SK-N-SH (cell line): Measurements from ENCODE around the gene PLEKHD1. TPM values are rescaled to one million over a fixed set of nuclear protein-coding genes. Genes with fewer than 3 reads are reported as not detected.
A peak's percentile ranks its signal among the peaks of the same experiment; 100 is the strongest.

Experiments
- CTCF ChIA-PET: fragments of 300-600, 350-600 bp; formaldehyde crosslinking; extraction: SDS; loops from one replicate; lab custom pipeline; 2021; lab: Yijun Ruan, JAX
- POLR2A ChIA-PET: fragments of 350-600 bp; sonication (Branson Sonifier 250); formaldehyde crosslinking; extraction: SDS; loops from one replicate; lab custom pipeline; 2020; ENCODE audit warnings: antibody characterized with exemption, inconsistent platforms; lab: Yijun Ruan, JAX
- DNase-seq: peaks from one replicate; pipeline ENCODE4 v3.0.0; 2012
- H2AFZ ChIP-seq: fragments of 200-600 bp; sonication (generic); 2 replicates; pipeline ENCODE4 v1.8.1; 2016; ENCODE audit warnings: antibody characterized with exemption, mild to moderate bottlenecking, low read depth
- H3F3A ChIP-seq: fragments of 200-600 bp; sonication (generic); replicated peaks from 2 replicates; pipeline ENCODE3; 2016; ENCODE audit warnings: antibody characterized with exemption, mild to moderate bottlenecking; ENCODE audit not compliant: insufficient read depth
- H3K27ac ChIP-seq, 2 experiments: fragments of 200-500 bp in 1 of 2; fragments of 200-600 bp in 1 of 2; sonication (Bioruptor generic) in 1 of 2; sonication (generic), shearing (Covaris generic) in 1 of 2; 2 replicates each; pipeline versions ENCODE4 v1.5.1 to v1.6.1; 2014 to 2016; ENCODE audit warnings: low read depth in 2 of 2, inconsistent platforms in 1 of 2, low read length in 1 of 2, mild to moderate bottlenecking in 1 of 2, mixed read lengths in 1 of 2
- H3K27me3 ChIP-seq: fragments of 200-600 bp; sonication (generic), shearing (Covaris generic); 2 replicates; pipeline ENCODE4 v1.6.1; 2016; ENCODE audit warnings: mixed run types; ENCODE audit not compliant: insufficient read depth
- H3K36me3 ChIP-seq, 2 experiments: fragments of 200-500 bp in 1 of 2; fragments of 200-600 bp in 1 of 2; sonication (Bioruptor generic) in 1 of 2; sonication (generic) in 1 of 2; replicated peaks in 1 of 2; 2 replicates each; pipeline versions ENCODE3 to v1.5.1; 2014 to 2016; ENCODE audit warnings: low read length in 1 of 2, mild to moderate bottlenecking in 1 of 2; ENCODE audit not compliant: insufficient read depth in 2 of 2, control insufficient read depth in 1 of 2
- H3K4me1 ChIP-seq, 2 experiments: fragments of 200-500 bp in 1 of 2; fragments of 200-600 bp in 1 of 2; sonication (Bioruptor generic) in 1 of 2; sonication (generic), shearing (Covaris generic) in 1 of 2; 2 replicates each; pipeline versions ENCODE4 v1.5.1 to v1.6.1; 2014 to 2016; ENCODE audit warnings: low read depth in 1 of 2, low read length in 1 of 2, mixed run types in 1 of 2; ENCODE audit not compliant: insufficient read depth in 2 of 2, control insufficient read depth in 1 of 2
- H3K4me2 ChIP-seq: fragments of 200-600 bp; sonication (generic), shearing (Covaris generic); 2 replicates; pipeline ENCODE4 v1.6.1; 2017; ENCODE audit warnings: mixed run types
- H3K4me3 ChIP-seq, 2 experiments: fragments of 200-500 bp in 1 of 2; fragments of 200-600 bp in 1 of 2; sonication (Bioruptor generic) in 1 of 2; sonication (generic), shearing (Covaris generic) in 1 of 2; 2 replicates each; pipeline versions ENCODE4 v1.5.1 to v1.8.1; 2014 to 2016; ENCODE audit warnings: low read depth in 2 of 2, inconsistent platforms in 1 of 2, low read length in 1 of 2, mild to moderate bottlenecking in 1 of 2, mixed read lengths in 1 of 2, moderate library complexity in 1 of 2
- H3K79me2 ChIP-seq: fragments of 200-600 bp; sonication (generic); 2 replicates; pipeline ENCODE4 v1.8.1; 2017; ENCODE audit warnings: mild to moderate bottlenecking; ENCODE audit not compliant: insufficient read depth
- H3K9ac ChIP-seq: fragments of 200-600 bp; sonication (generic); 2 replicates; pipeline ENCODE4 v1.6.1; 2017; ENCODE audit warnings: mixed run types
- H3K9me2 ChIP-seq: fragments of 200-600 bp; sonication (generic); 2 replicates; pipeline ENCODE4 v1.6.1; 2017; ENCODE audit warnings: mixed run types
- H3K9me3 ChIP-seq: fragments of 200-600 bp; sonication (generic); 2 replicates; pipeline ENCODE4 v1.6.1; 2017; ENCODE audit warnings: mixed run types, mild to moderate bottlenecking, moderate library complexity
- H4K20me1 ChIP-seq: fragments of 200-600 bp; sonication (generic); 2 replicates; pipeline ENCODE4 v1.6.1; 2017; ENCODE audit warnings: mild to moderate bottlenecking, mixed run types; ENCODE audit not compliant: insufficient read depth
- CHD2 ChIP-seq: fragments of 150-350 bp; IDR thresholded peaks from 2 replicates; pipeline ENCODE4 v1.6.1; 2018; ENCODE audit warnings: low read length; ENCODE audit not compliant: partially characterized antibody
- ELF1 ChIP-seq: IDR thresholded peaks from 2 replicates; pipeline ENCODE4 v1.4.0; 2012
- EZH2phosphoT487 ChIP-seq: fragments of 200-600 bp; sonication (generic); IDR thresholded peaks from 2 replicates; pipeline ENCODE4 v1.6.1; 2017; ENCODE audit warnings: low read depth, mixed run types, mild to moderate bottlenecking, antibody characterized with exemption, moderate library complexity, borderline replicate concordance
- FOSL2 ChIP-seq: IDR thresholded peaks from 2 replicates; pipeline ENCODE4 v1.4.0; 2012; ENCODE audit warnings: low read depth, mild to moderate bottlenecking, moderate library complexity, borderline replicate concordance
- JUND ChIP-seq: IDR thresholded peaks from 2 replicates; pipeline ENCODE4 v1.4.0; 2012
- NFIC ChIP-seq: IDR thresholded peaks from 2 replicates; pipeline ENCODE4 v1.4.0; 2012; ENCODE audit warnings: borderline replicate concordance
- NRF1 ChIP-seq: IDR thresholded peaks from 2 replicates; pipeline ENCODE4 v1.6.1; 2012; ENCODE audit warnings: low read depth, mild to moderate bottlenecking, low read length
- RXRA ChIP-seq: IDR thresholded peaks from 2 replicates; pipeline ENCODE4 v1.4.0; 2012; ENCODE audit warnings: low read depth, mild to moderate bottlenecking, borderline replicate concordance
- SIN3A ChIP-seq: IDR thresholded peaks from 2 replicates; pipeline ENCODE4 v1.6.1; 2012; ENCODE audit warnings: low read depth, mild to moderate bottlenecking, low read length, moderate library complexity, borderline replicate concordance
- TCF12 ChIP-seq: IDR thresholded peaks from 2 replicates; pipeline ENCODE4 v1.4.0; 2012
- TEAD4 ChIP-seq: IDR thresholded peaks from 2 replicates; pipeline ENCODE4 v1.4.0; 2012; ENCODE audit warnings: mild to moderate bottlenecking, borderline replicate concordance; ENCODE audit not compliant: insufficient read depth
- WGBS: methylation state at CpG from one replicate; pipeline ENCODE4 v1.1.6; 2017; ENCODE audit warnings: low lambda C conversion rate; 5-methylcytosine and 5-hydroxymethylcytosine counted together
- polyA plus RNA-seq, 3 experiments: library from polyadenylated mRNA; depleted of rRNA; stranded (reverse); fragments of >200 nt; gene quantifications; 2 replicates each; pipeline ENCODE4 v1.2.3, GENCODE V29; 2012
- TF ChIP-seq, protein P1 (sequence below): fragments of 150-350 bp; IDR thresholded peaks from 2 replicates; pipeline ENCODE4 v1.6.1; 2016; ENCODE audit warnings: mild to moderate bottlenecking, low read depth, low read length
- TF ChIP-seq, protein P2 (sequence below): IDR thresholded peaks from 2 replicates; pipeline ENCODE4; 2012
- TF ChIP-seq, protein P3 (sequence below): IDR thresholded peaks from 2 replicates; pipeline ENCODE4 v1.4.0; 2012; ENCODE audit warnings: low read depth
- TF ChIP-seq, protein P4 (sequence below): IDR thresholded peaks from 2 replicates; pipeline ENCODE4 v1.6.1; 2012; ENCODE audit warnings: mild to moderate bottlenecking, low read depth, low read length, moderate library complexity

PLEKHD1 gene
- polyA plus RNA-seq, 1 of the 3 experiments (the other 2 are of a cell fraction): 0.05 TPM

DNA sequence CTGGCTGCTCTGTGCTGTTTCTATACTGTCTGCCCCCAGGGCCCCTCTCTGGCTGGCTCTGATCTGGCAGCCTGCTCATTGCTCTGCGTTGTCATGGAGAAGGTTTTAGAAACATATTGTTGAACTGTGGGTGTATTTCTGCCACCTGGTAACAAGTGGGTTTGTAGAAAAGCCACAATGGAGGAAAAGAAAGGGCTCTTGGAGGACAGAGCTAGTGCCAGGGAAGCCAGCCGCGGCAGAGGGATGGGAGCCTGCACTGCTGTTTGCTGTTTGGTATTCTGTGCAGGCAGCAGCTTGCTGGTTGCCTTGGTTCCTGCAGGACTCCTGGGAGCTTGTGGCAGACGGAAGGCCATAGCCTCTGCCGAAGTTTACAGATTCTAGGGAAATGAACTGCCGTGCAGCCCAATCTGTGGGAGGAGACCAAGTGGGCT, 75.1 kb downstream of the PLEKHD1 start:
- DNase-seq: peak; percentile 73
- Histone ChIP-seq H3F3A (no peaks in the 10 kb centered on the region), H3K4me1 (peaks cover 0 to 14% of the 10 kb centered on the region in 2 experiments; a peak in 1 of 4 replicates), H3K27me3 (peaks cover 26% of the 10 kb centered on the region; the same call in 1 of the 2 replicates), H3K79me2 (no peaks in the 10 kb centered on the region), H3K9me2 (no peaks in the 10 kb centered on the region), H4K20me1 (no peaks in the 10 kb centered on the region), H3K9me3 (no peaks in the 10 kb centered on the region), H2AFZ (no peak overlapping the region), H3K9ac (no peak overlapping the region), H3K4me3 (no peak overlapping the region), H3K36me3 (no peaks in the 10 kb centered on the region), H3K4me2 (no peak overlapping the region), H3K27ac (peak overlapping the region in 1 of 2 experiments; percentile 76; a peak in 2 of 4 replicates)
- WGBS: 9% methylated on average over 5 of the region's 6 CpGs
- ChIA-PET CTCF (interaction anchor here (0.9 to 15.9 kb wide), 7 partner anchors 11 to 150 kb away, joined by 3 to 178 read pairs (median 5); partner anchors contain the start of gene CCDC177), POLR2A (interaction anchor here (0.9 kb wide), 1 partner anchor 12 kb away, joined by 4 read pairs; no protein-coding TSS in a partner anchor)
- TF ChIP-seq CHD2: peak; percentile 25
- TF ChIP-seq RXRA: no peak

DNA sequence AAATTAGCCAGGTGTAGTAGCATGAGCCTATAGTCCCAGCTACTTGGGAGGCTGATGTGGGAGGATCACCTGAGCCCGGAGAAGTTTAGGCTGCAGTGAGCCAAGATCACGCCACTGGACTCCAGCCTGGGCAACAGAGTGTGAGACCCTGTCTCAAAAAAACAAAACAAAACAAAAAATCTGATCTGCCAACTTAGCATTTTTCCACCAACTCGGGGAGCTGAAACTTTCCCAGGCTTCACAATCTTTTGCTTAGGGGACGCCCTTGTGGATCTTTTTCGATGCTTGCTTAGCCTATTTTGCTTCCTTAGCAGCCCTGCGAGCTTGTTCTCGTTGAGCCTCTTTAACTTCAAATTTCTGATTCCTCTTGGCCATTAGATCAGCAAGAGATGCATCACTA, 76.3 kb downstream of the PLEKHD1 start:
- Histone ChIP-seq H3K9ac (no peak overlapping the region), H3K27me3 (peaks cover 30% of the 10 kb centered on the region; the same call in 1 of the 2 replicates), H2AFZ (no peak overlapping the region), H3F3A (no peaks in the 10 kb centered on the region), H3K36me3 (no peaks in the 10 kb centered on the region), H3K9me2 (no peaks in the 10 kb centered on the region), H3K4me3 (no peak overlapping the region), H3K9me3 (no peaks in the 10 kb centered on the region), H3K79me2 (no peaks in the 10 kb centered on the region), H3K4me1 (peaks cover 0 to 12% of the 10 kb centered on the region in 2 experiments; a peak in 1 of 4 replicates), H4K20me1 (no peaks in the 10 kb centered on the region), H3K27ac (no peak overlapping the region), H3K4me2 (no peak overlapping the region)
- POLR2A ChIA-PET: no interaction called here
- TF ChIP-seq ELF1 (no peak), TEAD4 (no peak), JUND (no peak), SIN3A (no peak), FOSL2 (no peak), EZH2phosphoT487 (no peak), TCF12 (no peak), NFIC (no peak), NRF1 (no peak)
- TF ChIP-seq, protein P1, sequence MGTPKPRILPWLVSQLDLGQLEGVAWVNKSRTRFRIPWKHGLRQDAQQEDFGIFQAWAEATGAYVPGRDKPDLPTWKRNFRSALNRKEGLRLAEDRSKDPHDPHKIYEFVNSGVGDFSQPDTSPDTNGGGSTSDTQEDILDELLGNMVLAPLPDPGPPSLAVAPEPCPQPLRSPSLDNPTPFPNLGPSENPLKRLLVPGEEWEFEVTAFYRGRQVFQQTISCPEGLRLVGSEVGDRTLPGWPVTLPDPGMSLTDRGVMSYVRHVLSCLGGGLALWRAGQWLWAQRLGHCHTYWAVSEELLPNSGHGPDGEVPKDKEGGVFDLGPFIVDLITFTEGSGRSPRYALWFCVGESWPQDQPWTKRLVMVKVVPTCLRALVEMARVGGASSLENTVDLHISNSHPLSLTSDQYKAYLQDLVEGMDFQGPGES: no peak
- TF ChIP-seq, protein P2, sequence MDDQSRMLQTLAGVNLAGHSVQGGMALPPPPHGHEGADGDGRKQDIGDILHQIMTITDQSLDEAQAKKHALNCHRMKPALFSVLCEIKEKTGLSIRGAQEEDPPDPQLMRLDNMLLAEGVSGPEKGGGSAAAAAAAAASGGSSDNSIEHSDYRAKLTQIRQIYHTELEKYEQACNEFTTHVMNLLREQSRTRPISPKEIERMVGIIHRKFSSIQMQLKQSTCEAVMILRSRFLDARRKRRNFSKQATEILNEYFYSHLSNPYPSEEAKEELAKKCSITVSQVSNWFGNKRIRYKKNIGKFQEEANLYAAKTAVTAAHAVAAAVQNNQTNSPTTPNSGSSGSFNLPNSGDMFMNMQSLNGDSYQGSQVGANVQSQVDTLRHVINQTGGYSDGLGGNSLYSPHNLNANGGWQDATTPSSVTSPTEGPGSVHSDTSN: no peak
- TF ChIP-seq, protein P3, sequence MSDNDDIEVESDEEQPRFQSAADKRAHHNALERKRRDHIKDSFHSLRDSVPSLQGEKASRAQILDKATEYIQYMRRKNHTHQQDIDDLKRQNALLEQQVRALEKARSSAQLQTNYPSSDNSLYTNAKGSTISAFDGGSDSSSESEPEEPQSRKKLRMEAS: no peak
- TF ChIP-seq, protein P4, sequence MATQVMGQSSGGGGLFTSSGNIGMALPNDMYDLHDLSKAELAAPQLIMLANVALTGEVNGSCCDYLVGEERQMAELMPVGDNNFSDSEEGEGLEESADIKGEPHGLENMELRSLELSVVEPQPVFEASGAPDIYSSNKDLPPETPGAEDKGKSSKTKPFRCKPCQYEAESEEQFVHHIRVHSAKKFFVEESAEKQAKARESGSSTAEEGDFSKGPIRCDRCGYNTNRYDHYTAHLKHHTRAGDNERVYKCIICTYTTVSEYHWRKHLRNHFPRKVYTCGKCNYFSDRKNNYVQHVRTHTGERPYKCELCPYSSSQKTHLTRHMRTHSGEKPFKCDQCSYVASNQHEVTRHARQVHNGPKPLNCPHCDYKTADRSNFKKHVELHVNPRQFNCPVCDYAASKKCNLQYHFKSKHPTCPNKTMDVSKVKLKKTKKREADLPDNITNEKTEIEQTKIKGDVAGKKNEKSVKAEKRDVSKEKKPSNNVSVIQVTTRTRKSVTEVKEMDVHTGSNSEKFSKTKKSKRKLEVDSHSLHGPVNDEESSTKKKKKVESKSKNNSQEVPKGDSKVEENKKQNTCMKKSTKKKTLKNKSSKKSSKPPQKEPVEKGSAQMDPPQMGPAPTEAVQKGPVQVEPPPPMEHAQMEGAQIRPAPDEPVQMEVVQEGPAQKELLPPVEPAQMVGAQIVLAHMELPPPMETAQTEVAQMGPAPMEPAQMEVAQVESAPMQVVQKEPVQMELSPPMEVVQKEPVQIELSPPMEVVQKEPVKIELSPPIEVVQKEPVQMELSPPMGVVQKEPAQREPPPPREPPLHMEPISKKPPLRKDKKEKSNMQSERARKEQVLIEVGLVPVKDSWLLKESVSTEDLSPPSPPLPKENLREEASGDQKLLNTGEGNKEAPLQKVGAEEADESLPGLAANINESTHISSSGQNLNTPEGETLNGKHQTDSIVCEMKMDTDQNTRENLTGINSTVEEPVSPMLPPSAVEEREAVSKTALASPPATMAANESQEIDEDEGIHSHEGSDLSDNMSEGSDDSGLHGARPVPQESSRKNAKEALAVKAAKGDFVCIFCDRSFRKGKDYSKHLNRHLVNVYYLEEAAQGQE: no peak
- WGBS: 48% methylated on average over 7 of the region's 7 CpGs
- CTCF ChIA-PET: interaction anchor here (0.9 to 15.9 kb wide), 8 partner anchors 12 to 166 kb away, joined by 4 to 178 read pairs (median 5); partner anchors contain the start of gene CCDC177
- no peak for DNase-seq
